Heart left ventricle (tissue), 16 donors: Measurements from ENCODE around the gene CELA3B. TPM values are rescaled to one million over a fixed set of nuclear protein-coding genes. Genes with fewer than 3 reads are reported as not detected.

Source experiments
- ATAC-seq, 4 donors: fragments of 200-7000 bp; cut with Tn5 transposase; one replicate each; pipeline ENCODE4 v1.9.1; 2020 to 2022; ENCODE audit warnings: moderate library complexity in 4 of 4, mild to moderate bottlenecking in 3 of 4, moderate number of reproducible peaks in 1 of 4
- DNase-seq, 5 donors: peaks; one replicate each; pipeline ENCODE4 v3.0.0-alpha.2; 2020
- H3K27ac ChIP-seq, 12 donors: fragments of 200-600 bp; sonication (generic) in 4 of 12; one replicate each; pipeline versions ENCODE4 v1.5.0 to v1.8.0; 2016 to 2022; ENCODE audit warnings: mild to moderate bottlenecking in 2 of 12
- H3K27me3 ChIP-seq, 9 donors: fragments of 200-600 bp; sonication (generic) in 2 of 9; one replicate each; pipeline versions ENCODE4 v1.5.1 to v1.8.0; 2016 to 2022; ENCODE audit warnings: mild to moderate bottlenecking in 3 of 9
- H3K36me3 ChIP-seq, 9 donors: fragments of 200-600 bp; sonication (generic) in 2 of 9; one replicate each; pipeline versions ENCODE4 v1.5.0 to v1.8.0; 2018 to 2022; ENCODE audit warnings: mild to moderate bottlenecking in 2 of 9
- H3K4me1 ChIP-seq, 12 donors: fragments of 200-600 bp; sonication (generic) in 4 of 12; one replicate each; pipeline versions ENCODE4 v1.5.0 to v1.8.0; 2016 to 2022; ENCODE audit warnings: mild to moderate bottlenecking in 3 of 12
- H3K4me3 ChIP-seq, 12 donors: fragments of 200-600 bp; sonication (generic) in 4 of 12; one replicate each; pipeline versions ENCODE4 v1.5.0 to v1.8.0; 2017 to 2022; ENCODE audit warnings: mild to moderate bottlenecking in 9 of 12, moderate library complexity in 4 of 12
- H3K9me3 ChIP-seq, 12 donors: fragments of 200-600 bp; sonication (generic) in 4 of 12; one replicate each; pipeline versions ENCODE4 v1.5.0 to v1.8.0; 2016 to 2022; ENCODE audit warnings: mild to moderate bottlenecking in 1 of 12
- CTCF ChIP-seq, 12 donors: fragments of 200-600 bp; sonication (generic) in 4 of 12; IDR thresholded peaks; one replicate each; pipeline versions ENCODE4 v1.5.0 to v1.8.0; 2018 to 2022; ENCODE audit warnings: antibody characterized with exemption in 12 of 12, mild to moderate bottlenecking in 5 of 12
- POLR2A ChIP-seq, 2 donors: fragments of 450-650 bp; IDR thresholded peaks; one replicate each; pipeline ENCODE4 v1.6.1; 2017; ENCODE audit warnings: antibody characterized with exemption in 2 of 2, mild to moderate bottlenecking in 2 of 2, moderate library complexity in 2 of 2
- WGBS, 4 donors: extraction: QIAGEN DNeasy Blood & Tissue Kit in 2 of 4; methylation state at CpG; one replicate each; pipeline versions ENCODE4 v1.1.5 to v1.1.7; 2013 to 2018; 5-methylcytosine and 5-hydroxymethylcytosine counted together
- intact Hi-C, 10 donors: fragments of 100-400 bp; cut with DNase I; formaldehyde crosslinking; loops; one replicate each; pipeline versions ENCODE4 v1.11.1 to v1.14.2; 2022
- polyA plus RNA-seq, 2 donors: library from polyadenylated mRNA; stranded (reverse); fragments of 200-250 nt; gene quantifications; one replicate each; pipeline ENCODE4 v1.2.3, GENCODE V29; 2013
- total RNA-seq, 9 donors: library from RNA; depleted of rRNA in 2 of 9; stranded (reverse); fragments of >200 nt in 2 of 9; fragmentation: NEBNext Ultra II Directional in 3 of 9; extraction: Animal tissue kit (Norgen Biotek cat#: 25700) in 3 of 9; gene quantifications; one replicate each; pipeline versions ENCODE4 v1.1.0 to v1.2.4, GENCODE V29; 2016 to 2023
- donor health status: ischemic (EF 13 %, LVEDD 7.1; RV severe dilation, severe dysfunction).
- donor health status: healthy with polysubstance abuse.
- donor health status: DM: no; HTN: yes; CAD: no.
- donor health status: DM: no; HTN: no; CAD: no.
- donor health status: ischemic (EF 25% LVEDD 6.9; RV normal size, moderate dysfunction).
- donor health status: ischemic (EF 25% LVEDD 5.7; RV mildly dilated, moderate dysfunction).
- donor health status: healthy.
- donor health status: DM: yes; HTN: yes; CAD: no.
- donor health status: ischemic (EF 35%, LVEDD 5.7; RV mildly dilated, moderate dysfunction).
- donor health status: nonischemic (EF 11% LVEDD 7.7; RV severe dilation, severe dysfunction).
- donor health status: DM: yes; HTN: yes; CAD: no.
- donor health status: PGD.
- donor health status: ischemic (EF 29% LVEDD 5.4; RV normal size, mild dysfunction).
- donor health status: nonischemic (EF 23%, LVEDD 6.1; RV moderate dilation, normal function).

Gene CELA3B
- total and polyA plus RNA-seq, 11 donors, result 0.24 to 2.6 (median 1.5) TPM; not detected in 5

GRCh38 chr1:22025368-22026155 is 48.7 kb downstream of the CELA3B start:
- 0 to 1% (median 0%) methylated on average over 38 to 42 of the region's 42 CpGs for WGBS, 4 donors
- TF ChIP-seq CTCF (IDR thresholded peaks at IDR 0.05) (no peak), POLR2A (IDR thresholded peaks at IDR 0.05) (peak in 1 of 2 donors; percentile 65)
- intact Hi-C loops, result loop anchor here in 2 of 10 donors (2.0 kb wide), 1 partner anchor 27 kb away; the partner anchor contains the start of gene CDC42 (in 2 of the 2)
- DNase-seq, result peak; percentile 86 to 92 (median 89)
- Histone ChIP-seq H3K27ac (peak overlapping the region; percentile 93 to 100 (median 99)), H3K4me1 (peaks cover 0 to 24% (median 13%) of the 10 kb centered on the region in 12 donors), H3K9me3 (no peaks in the 10 kb centered on the region), H3K27me3 (no peaks in the 10 kb centered on the region), H3K4me3 (peak overlapping the region; percentile 64 to 99 (median 96)), H3K36me3 (peaks cover 0 to 9% (median 0%) of the 10 kb centered on the region in 9 donors)
- ATAC-seq, result peak; percentile 95 to 98 (median 96)

GRCh38 chr1:22026924-22027289 is 50.1 kb downstream of the CELA3B start:
- no peaks in the 10 kb centered on the region for H3K27me3 ChIP-seq
- peaks cover 0 to 33% (median 13%) of the 10 kb centered on the region in 12 donors for H3K4me1 ChIP-seq
- H3K27ac ChIP-seq, result peak overlapping the region in 1 of 12 donors; percentile 99
- peaks cover 0 to 19% (median 0%) of the 10 kb centered on the region in 9 donors for H3K36me3 ChIP-seq
- DNase-seq, result no peak
- H3K9me3 ChIP-seq, result no peaks in the 10 kb centered on the region
- WGBS, 4 donors, result 83 to 91% (median 85%) methylated on average over 3 of the region's 3 CpGs
- intact Hi-C loops, result no loop called here
- TF ChIP-seq CTCF (IDR thresholded peaks at IDR 0.05) (no peak), POLR2A (IDR thresholded peaks at IDR 0.05) (no peak)
- no peak for ATAC-seq
- H3K4me3 ChIP-seq, result no peak overlapping the region

GRCh38 chr1:22030057-22030456 is 53.2 kb downstream of the CELA3B start:
- no peaks in the 10 kb centered on the region for H3K9me3 ChIP-seq
- peaks cover 0 to 19% (median 0%) of the 10 kb centered on the region in 9 donors for H3K36me3 ChIP-seq
- no peaks in the 10 kb centered on the region for H3K27me3 ChIP-seq
- TF ChIP-seq CTCF (IDR thresholded peaks at IDR 0.05) (no peak), POLR2A (IDR thresholded peaks at IDR 0.05) (no peak)
- H3K4me1 ChIP-seq, result peaks cover 0 to 24% (median 6%) of the 10 kb centered on the region in 12 donors
- intact Hi-C loops, result no loop called here
- peak overlapping the region in 1 of 12 donors; percentile 79 for H3K27ac ChIP-seq
- ATAC-seq (no peak), DNase-seq (no peak)
- WGBS, 4 donors, result 81 to 91% (median 86%) methylated on average over 4 of the region's 4 CpGs
- no peak overlapping the region for H3K4me3 ChIP-seq

GRCh38 chr1:22030473-22030872 is 53.7 kb downstream of the CELA3B start:
- 54 to 77% (median 69%) methylated on average over 3 of the region's 3 CpGs for WGBS, 4 donors
- TF ChIP-seq POLR2A (IDR thresholded peaks at IDR 0.05) (no peak), CTCF (IDR thresholded peaks at IDR 0.05) (no peak)
- Histone ChIP-seq H3K36me3 (peaks cover 0 to 19% (median 0%) of the 10 kb centered on the region in 9 donors), H3K4me3 (no peak overlapping the region), H3K27ac (peak overlapping the region in 1 of 12 donors; percentile 79), H3K27me3 (no peaks in the 10 kb centered on the region), H3K9me3 (no peaks in the 10 kb centered on the region), H3K4me1 (peaks cover 0 to 24% (median 6%) of the 10 kb centered on the region in 12 donors)
- DNase-seq, result no peak
- intact Hi-C loops, result no loop called here
- ATAC-seq, result no peak
